OCI-LY1 (cell line): ENCODE data around the gene OR5A2.

ENCODE experiments used
- H2AFZ ChIP-seq: fragments of 200-600 bp; sonication (generic), shearing (Covaris generic); 2 replicates; pipeline ENCODE4 v1.6.0; 2014; ENCODE audit warnings: antibody characterized with exemption, mild to moderate bottlenecking, low read length
- H3F3A ChIP-seq: fragments of 200-600 bp; sonication (generic), shearing (Covaris generic); 2 replicates; pipeline ENCODE4 v1.6.0; 2014; ENCODE audit warnings: mild to moderate bottlenecking, antibody characterized with exemption, low read length, moderate library complexity; ENCODE audit not compliant: insufficient read depth
- H3K27ac ChIP-seq: fragments of 200-600 bp; sonication (generic); 2 replicates; pipeline ENCODE4 v1.5.1; 2014; ENCODE audit warnings: low read length, mixed run types, mild to moderate bottlenecking, low read depth; ENCODE audit not compliant: poor library complexity, severe bottlenecking
- H3K27me3 ChIP-seq: fragments of 200-600 bp; sonication (generic); 2 replicates; pipeline ENCODE4 v1.6.0; 2014; ENCODE audit warnings: antibody characterized with exemption, mild to moderate bottlenecking, low read length, moderate library complexity; ENCODE audit not compliant: insufficient read depth
- H3K36me3 ChIP-seq: fragments of 200-600 bp; sonication (generic); 2 replicates; pipeline ENCODE4 v1.6.1; 2014; ENCODE audit warnings: mild to moderate bottlenecking, antibody characterized with exemption, low read length, moderate library complexity, mixed read lengths; ENCODE audit not compliant: insufficient read depth
- H3K4me1 ChIP-seq: fragments of 200-600 bp; sonication (generic); 2 replicates; pipeline ENCODE4 v1.5.1; 2014; ENCODE audit warnings: mild to moderate bottlenecking, low read length, moderate library complexity; ENCODE audit not compliant: insufficient read depth, severe bottlenecking
- H3K4me2 ChIP-seq: fragments of 200-600 bp; sonication (generic), shearing (Covaris generic); 2 replicates; pipeline ENCODE4 v1.6.1; 2014; ENCODE audit warnings: low read length
- H3K4me3 ChIP-seq: fragments of 200-600 bp; sonication (generic); 2 replicates; pipeline ENCODE4 v1.5.1; 2014; ENCODE audit warnings: low read length, low read depth, mild to moderate bottlenecking, mixed read lengths; ENCODE audit not compliant: poor library complexity, severe bottlenecking
- H3K79me2 ChIP-seq: fragments of 200-600 bp; shearing (Covaris generic); 2 replicates; pipeline ENCODE4 v1.6.1; 2016; ENCODE audit warnings: mixed run types, low read length, mixed read lengths; ENCODE audit not compliant: insufficient read depth
- H3K9ac ChIP-seq: fragments of 200-600 bp; sonication (generic), shearing (Covaris generic); 2 replicates; pipeline ENCODE4 v1.6.1; 2014; ENCODE audit warnings: mild to moderate bottlenecking, low read length, mixed read lengths
- H3K9me2 ChIP-seq: fragments of 200-600 bp; sonication (generic), shearing (Covaris generic); 2 replicates; pipeline ENCODE4 v1.6.1; 2014; ENCODE audit warnings: low read depth, mild to moderate bottlenecking, low read length, mixed read lengths
- H3K9me3 ChIP-seq: fragments of 200-600 bp; shearing (Covaris generic); 2 replicates; pipeline ENCODE4 v1.6.1; 2014; ENCODE audit warnings: low read length, mixed read lengths
- H4K20me1 ChIP-seq: fragments of 200-600 bp; sonication (generic), shearing (Covaris generic); 2 replicates; pipeline ENCODE4 v1.6.0; 2016; ENCODE audit warnings: mild to moderate bottlenecking, low read length; ENCODE audit not compliant: insufficient read depth
- EZH2 ChIP-seq: fragments of 200-600 bp; sonication (generic), shearing (Covaris generic); IDR thresholded peaks from 2 replicates; pipeline ENCODE4 v1.8.0; 2017; ENCODE audit warnings: borderline replicate concordance, mixed run types, mild to moderate bottlenecking, antibody characterized with exemption, low read length, moderate library complexity, mixed read lengths
- TF ChIP-seq, protein P1 (sequence below): fragments of 200-600 bp; sonication (generic), shearing (Covaris generic); IDR thresholded peaks from 2 replicates; pipeline ENCODE4 v1.5.1; 2017; ENCODE audit warnings: mild to moderate bottlenecking, antibody characterized with exemption, low read length, moderate library complexity, mixed read lengths

The OR5A2 gene

DNA sequence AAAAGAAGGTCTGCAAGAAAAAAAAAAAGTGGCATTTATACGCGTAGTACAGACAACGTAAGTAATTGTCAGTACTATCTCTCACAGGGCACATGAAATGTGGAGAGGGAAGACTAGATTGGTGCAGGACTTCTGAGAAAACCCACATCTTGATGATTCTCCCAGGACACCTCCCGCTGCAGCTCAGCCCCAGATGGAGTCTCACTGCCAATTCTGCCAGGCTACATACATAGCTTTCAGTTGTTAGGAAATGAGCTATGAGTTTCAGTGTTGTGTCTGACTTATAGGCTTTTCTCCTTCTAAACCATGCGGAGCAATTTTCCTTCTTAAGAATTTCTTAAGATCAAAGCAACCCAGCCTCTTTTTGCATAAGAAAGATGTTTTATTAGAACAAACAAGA, 9.6 kb downstream of the OR5A2 start:
- Histone ChIP-seq H3K4me1 (no peaks in the 10 kb centered on the region), H3K9ac (no peak overlapping the region), H4K20me1 (no peaks in the 10 kb centered on the region), H3K79me2 (no peaks in the 10 kb centered on the region), H3K9me3 (no peaks in the 10 kb centered on the region), H3K4me3 (no peak overlapping the region), H3K4me2 (no peak overlapping the region), H3K36me3 (no peaks in the 10 kb centered on the region), H3K27me3 (no peaks in the 10 kb centered on the region), H3F3A (no peaks in the 10 kb centered on the region), H2AFZ (no peak overlapping the region), H3K27ac (no peak overlapping the region), H3K9me2 (no peaks in the 10 kb centered on the region)
- TF ChIP-seq, protein P1, sequence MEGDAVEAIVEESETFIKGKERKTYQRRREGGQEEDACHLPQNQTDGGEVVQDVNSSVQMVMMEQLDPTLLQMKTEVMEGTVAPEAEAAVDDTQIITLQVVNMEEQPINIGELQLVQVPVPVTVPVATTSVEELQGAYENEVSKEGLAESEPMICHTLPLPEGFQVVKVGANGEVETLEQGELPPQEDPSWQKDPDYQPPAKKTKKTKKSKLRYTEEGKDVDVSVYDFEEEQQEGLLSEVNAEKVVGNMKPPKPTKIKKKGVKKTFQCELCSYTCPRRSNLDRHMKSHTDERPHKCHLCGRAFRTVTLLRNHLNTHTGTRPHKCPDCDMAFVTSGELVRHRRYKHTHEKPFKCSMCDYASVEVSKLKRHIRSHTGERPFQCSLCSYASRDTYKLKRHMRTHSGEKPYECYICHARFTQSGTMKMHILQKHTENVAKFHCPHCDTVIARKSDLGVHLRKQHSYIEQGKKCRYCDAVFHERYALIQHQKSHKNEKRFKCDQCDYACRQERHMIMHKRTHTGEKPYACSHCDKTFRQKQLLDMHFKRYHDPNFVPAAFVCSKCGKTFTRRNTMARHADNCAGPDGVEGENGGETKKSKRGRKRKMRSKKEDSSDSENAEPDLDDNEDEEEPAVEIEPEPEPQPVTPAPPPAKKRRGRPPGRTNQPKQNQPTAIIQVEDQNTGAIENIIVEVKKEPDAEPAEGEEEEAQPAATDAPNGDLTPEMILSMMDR: no peak
- TF ChIP-seq EZH2: no peak

DNA sequence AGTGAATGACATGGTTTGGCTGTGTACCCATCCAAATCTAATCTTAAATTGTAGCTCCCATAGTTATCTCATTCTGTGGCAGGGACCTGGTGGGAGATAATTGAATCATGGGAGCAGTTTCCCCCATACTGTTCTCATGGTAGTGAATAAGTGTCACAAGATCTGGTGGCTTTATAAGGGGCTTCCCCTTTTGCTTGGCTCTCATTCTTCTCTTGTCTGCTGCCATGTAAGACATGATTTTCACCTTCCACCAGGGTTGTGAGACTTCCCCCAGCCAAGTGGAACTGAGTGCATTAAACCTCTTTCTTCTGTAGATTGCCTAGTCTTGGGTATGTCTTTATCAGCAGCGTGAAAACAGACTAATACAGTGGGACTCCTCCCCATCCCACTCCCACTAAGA, 11.1 kb downstream of the OR5A2 start:
- H4K20me1 ChIP-seq: no peaks in the 10 kb centered on the region
- no peak overlapping the region for H3K27ac ChIP-seq
- no peaks in the 10 kb centered on the region for H3K27me3 ChIP-seq
- H2AFZ ChIP-seq: no peak overlapping the region
- no peak overlapping the region for H3K9ac ChIP-seq
- H3K4me3 ChIP-seq: no peak overlapping the region
- H3K36me3 ChIP-seq: no peaks in the 10 kb centered on the region
- H3K4me1 ChIP-seq: no peaks in the 10 kb centered on the region
- H3K79me2 ChIP-seq: no peaks in the 10 kb centered on the region
- H3K9me2 ChIP-seq: no peaks in the 10 kb centered on the region
- TF ChIP-seq EZH2: no peak
- TF ChIP-seq, protein P1: no peak
- H3K9me3 ChIP-seq: no peaks in the 10 kb centered on the region
- H3K4me2 ChIP-seq: no peak overlapping the region
- no peaks in the 10 kb centered on the region for H3F3A ChIP-seq

DNA sequence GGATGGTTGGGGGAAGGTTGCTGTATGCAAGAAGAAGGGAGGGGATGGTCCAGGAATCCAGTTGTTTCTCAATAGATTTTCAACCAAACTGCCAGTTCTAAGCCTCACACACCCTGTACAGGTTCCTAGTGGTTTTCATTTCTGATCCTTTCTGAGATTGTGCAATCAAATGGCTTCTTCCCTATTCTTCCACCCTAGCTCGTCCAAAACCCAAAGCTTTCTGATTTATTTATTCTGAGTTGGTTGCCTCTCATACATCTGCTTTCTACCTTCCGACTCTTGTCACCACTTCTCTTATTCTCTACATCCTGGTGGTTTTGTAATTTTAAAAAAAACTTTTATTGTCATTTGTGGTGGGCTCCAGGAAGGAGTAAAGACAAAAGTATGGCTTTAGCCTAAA, 12.6 kb downstream of the OR5A2 start:
- H3K27ac ChIP-seq: no peak overlapping the region
- H3K4me2 ChIP-seq: no peak overlapping the region
- H3K4me3 ChIP-seq: no peak overlapping the region
- no peaks in the 10 kb centered on the region for H3K27me3 ChIP-seq
- H3F3A ChIP-seq: no peaks in the 10 kb centered on the region
- no peaks in the 10 kb centered on the region for H3K9me2 ChIP-seq
- no peaks in the 10 kb centered on the region for H3K9me3 ChIP-seq
- no peaks in the 10 kb centered on the region for H4K20me1 ChIP-seq
- no peak overlapping the region for H2AFZ ChIP-seq
- no peaks in the 10 kb centered on the region for H3K79me2 ChIP-seq
- H3K4me1 ChIP-seq: no peaks in the 10 kb centered on the region
- H3K36me3 ChIP-seq: no peaks in the 10 kb centered on the region
- TF ChIP-seq, protein P1: no peak
- TF ChIP-seq EZH2: no peak
- H3K9ac ChIP-seq: no peak overlapping the region
